Activated CD8-positive, alpha-beta T cell treated with anti-CD3 and anti-CD28 coated beads for 36 hours (primary cell): Measurements from ENCODE around the gene NKAIN2. TPM values are rescaled to one million over a fixed set of nuclear protein-coding genes. Genes with fewer than 3 reads are reported as not detected.

Source experiments
- ATAC-seq: fragments of 200-7000 bp; cut with Tn5 transposase; one replicate; pipeline ENCODE4 v1.10.0; 2021; ENCODE audit warnings: mild to moderate bottlenecking, moderate library complexity
- CTCF ChIA-PET: fragments of 350-600 bp; sonication (Branson Sonifier 250); formaldehyde crosslinking; loops from one replicate; lab custom pipeline; 2021; ENCODE audit warnings: antibody characterized with exemption; lab: Charles Lee
- POLR2A ChIA-PET: fragments of 350-600 bp; sonication (Branson Sonifier 250); formaldehyde crosslinking; loops from one replicate; lab custom pipeline; 2021; ENCODE audit warnings: antibody characterized with exemption; lab: Charles Lee
- DNase-seq: peaks from one replicate; pipeline ENCODE4 v3.0.0-alpha.2; 2020
- H3K27ac Mint-ChIP-seq: one replicate; pipeline ENCODE4 v1.8.0; 2021; ENCODE audit warnings: mild to moderate bottlenecking, mixed read lengths
- H3K27me3 Mint-ChIP-seq: one replicate; pipeline ENCODE4 v1.8.0; 2021; ENCODE audit warnings: mixed read lengths
- H3K36me3 Mint-ChIP-seq: one replicate; pipeline ENCODE4 v1.8.0; 2021; ENCODE audit warnings: low read depth, mixed read lengths
- H3K4me1 Mint-ChIP-seq: one replicate; pipeline ENCODE4 v1.8.0; 2021; ENCODE audit warnings: low read depth, mixed read lengths
- H3K4me3 Mint-ChIP-seq: one replicate; pipeline ENCODE4 v1.8.0; 2021; ENCODE audit warnings: mild to moderate bottlenecking, moderate library complexity, mixed read lengths
- H3K9me3 Mint-ChIP-seq: one replicate; pipeline ENCODE4 v1.8.0; 2021; ENCODE audit warnings: mixed read lengths
- intact Hi-C: fragments of 100-400 bp; cut with micrococcal nuclease; formaldehyde crosslinking; loops from one replicate; pipeline ENCODE4 v1.10.0; 2022
- total RNA-seq, 2 experiments: library from RNA; stranded (reverse); gene quantifications; one replicate each; pipeline ENCODE4 v1.2.3, GENCODE V29; 2021
- TF ChIP-seq, protein P1 (sequence below): fragments of 200-600 bp; IDR thresholded peaks from one replicate; pipeline ENCODE4 v1.8.0; 2022; ENCODE audit warnings: antibody characterized with exemption, mild to moderate bottlenecking

Gene NKAIN2
- total RNA-seq, 2 experiments from 2014 or later, result not detected

GRCh38 chr6:124423621-124424020 is 620.0 kb downstream of the NKAIN2 start:
- no peak for DNase-seq
- ChIA-PET CTCF (no interaction called here), POLR2A (no interaction called here)
- H3K9me3 Mint-ChIP-seq, result peaks cover 1% of the 10 kb centered on the region
- no peak overlapping the region for H3K4me3 Mint-ChIP-seq
- intact Hi-C loops, result no loop called here
- H3K4me1 Mint-ChIP-seq, result no peaks in the 10 kb centered on the region
- H3K36me3 Mint-ChIP-seq, result no peaks in the 10 kb centered on the region
- no peak for ATAC-seq
- TF ChIP-seq, protein P1, sequence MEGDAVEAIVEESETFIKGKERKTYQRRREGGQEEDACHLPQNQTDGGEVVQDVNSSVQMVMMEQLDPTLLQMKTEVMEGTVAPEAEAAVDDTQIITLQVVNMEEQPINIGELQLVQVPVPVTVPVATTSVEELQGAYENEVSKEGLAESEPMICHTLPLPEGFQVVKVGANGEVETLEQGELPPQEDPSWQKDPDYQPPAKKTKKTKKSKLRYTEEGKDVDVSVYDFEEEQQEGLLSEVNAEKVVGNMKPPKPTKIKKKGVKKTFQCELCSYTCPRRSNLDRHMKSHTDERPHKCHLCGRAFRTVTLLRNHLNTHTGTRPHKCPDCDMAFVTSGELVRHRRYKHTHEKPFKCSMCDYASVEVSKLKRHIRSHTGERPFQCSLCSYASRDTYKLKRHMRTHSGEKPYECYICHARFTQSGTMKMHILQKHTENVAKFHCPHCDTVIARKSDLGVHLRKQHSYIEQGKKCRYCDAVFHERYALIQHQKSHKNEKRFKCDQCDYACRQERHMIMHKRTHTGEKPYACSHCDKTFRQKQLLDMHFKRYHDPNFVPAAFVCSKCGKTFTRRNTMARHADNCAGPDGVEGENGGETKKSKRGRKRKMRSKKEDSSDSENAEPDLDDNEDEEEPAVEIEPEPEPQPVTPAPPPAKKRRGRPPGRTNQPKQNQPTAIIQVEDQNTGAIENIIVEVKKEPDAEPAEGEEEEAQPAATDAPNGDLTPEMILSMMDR, result no peak
- no peak overlapping the region for H3K27ac Mint-ChIP-seq
- no peaks in the 10 kb centered on the region for H3K27me3 Mint-ChIP-seq

GRCh38 chr6:124430740-124431318 is 627.2 kb downstream of the NKAIN2 start:
- H3K27me3 Mint-ChIP-seq, result no peaks in the 10 kb centered on the region

DNA sequence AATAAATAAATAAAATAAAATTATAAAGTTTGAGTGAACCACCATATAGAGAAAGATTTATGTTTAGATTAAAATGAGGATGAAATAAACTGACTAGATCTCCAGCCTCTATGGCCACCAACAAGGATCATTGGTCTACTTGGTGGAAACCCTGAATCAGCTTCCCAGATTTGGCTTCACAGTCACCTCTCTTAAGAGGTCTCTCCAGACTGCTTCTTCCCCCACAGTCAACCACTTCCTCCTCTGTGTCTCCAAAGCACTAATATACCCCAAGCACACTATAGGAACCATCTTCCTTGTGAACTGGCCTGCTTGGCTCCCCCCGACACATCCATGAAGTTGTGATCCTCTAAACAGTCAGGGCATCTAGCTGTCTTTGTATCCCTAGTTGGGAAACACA is 629.0 kb downstream of the NKAIN2 start:
- Mint-ChIP-seq H3K9me3 (peaks cover 5% of the 10 kb centered on the region), H3K4me1 (no peaks in the 10 kb centered on the region), H3K36me3 (no peaks in the 10 kb centered on the region), H3K4me3 (no peak overlapping the region), H3K27me3 (no peaks in the 10 kb centered on the region), H3K27ac (no peak overlapping the region)
- TF ChIP-seq, protein P1, result no peak
- ATAC-seq (no peak), DNase-seq (no peak)
- CTCF ChIA-PET, result no interaction called here
- POLR2A ChIA-PET, result no interaction called here
- intact Hi-C loops, result no loop called here

More at GRCh38 chr6:124430740-124431318, 627.2 kb downstream of the NKAIN2 start:
- ChIA-PET CTCF (no interaction called here), POLR2A (no interaction called here)
- peaks cover 2% of the 10 kb centered on the region for H3K9me3 Mint-ChIP-seq
- no peak for ATAC-seq
- no peaks in the 10 kb centered on the region for H3K4me1 Mint-ChIP-seq
- TF ChIP-seq, protein P1, result no peak
- H3K4me3 Mint-ChIP-seq, result no peak overlapping the region
- H3K27ac Mint-ChIP-seq, result no peak overlapping the region
- no peak for DNase-seq
- no peaks in the 10 kb centered on the region for H3K36me3 Mint-ChIP-seq
- intact Hi-C loops, result no loop called here

GRCh38 chr6:124433387-124434160 is 629.9 kb downstream of the NKAIN2 start:
- no peak overlapping the region for H3K4me3 Mint-ChIP-seq
- H3K36me3 Mint-ChIP-seq, result no peaks in the 10 kb centered on the region
- ChIA-PET POLR2A (no interaction called here), CTCF (no interaction called here)
- H3K4me1 Mint-ChIP-seq, result no peaks in the 10 kb centered on the region
- no peaks in the 10 kb centered on the region for H3K27me3 Mint-ChIP-seq
- peaks cover 5% of the 10 kb centered on the region for H3K9me3 Mint-ChIP-seq
- ATAC-seq (no peak), DNase-seq (no peak)
- intact Hi-C loops, result no loop called here
- H3K27ac Mint-ChIP-seq, result no peak overlapping the region
- TF ChIP-seq, protein P1, result no peak

DNA sequence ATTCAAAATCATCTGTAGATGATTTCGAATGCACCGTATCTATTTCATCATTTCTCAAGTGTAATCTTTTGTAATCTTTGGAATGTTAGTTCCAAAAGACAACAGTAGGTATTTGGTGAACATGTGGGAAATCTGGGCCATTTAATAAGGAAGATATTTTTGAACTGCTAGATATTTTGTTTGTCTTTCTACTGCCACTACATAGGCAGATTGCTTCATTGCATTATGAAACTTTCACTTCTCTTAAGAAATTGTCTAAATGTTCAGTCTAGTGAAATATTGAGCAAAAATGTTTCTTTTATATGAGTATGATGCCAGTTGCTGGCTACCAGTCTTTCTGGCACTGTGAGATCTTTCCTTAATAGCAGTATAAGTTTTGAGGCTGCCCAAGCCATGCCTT is 630.8 kb downstream of the NKAIN2 start:
- intact Hi-C loops, result no loop called here
- Mint-ChIP-seq H3K27ac (no peak overlapping the region), H3K27me3 (no peaks in the 10 kb centered on the region), H3K36me3 (no peaks in the 10 kb centered on the region), H3K4me3 (no peak overlapping the region), H3K4me1 (no peaks in the 10 kb centered on the region), H3K9me3 (peaks cover 5% of the 10 kb centered on the region)
- ChIA-PET POLR2A (no interaction called here), CTCF (no interaction called here)
- DNase-seq (no peak), ATAC-seq (no peak)
- TF ChIP-seq, protein P1, result no peak
